ENCODE data around the gene CFAP91. TPM values are rescaled to one million over a fixed set of nuclear protein-coding genes. Genes with fewer than 3 reads are reported as not detected.

The CFAP91 gene
- total RNA-seq, 4 donors from 2014 or later, result 0.34 to 9.5 (median 1.9) TPM

GRCh38 chr3:119681279-119681678 lies 21.5 kb upstream of the CFAP91 start:
- TF ChIP-seq EP300 (IDR thresholded peaks at IDR 0.05), result no peak
- TF ChIP-seq POLR2A (IDR thresholded peaks at IDR 0.05), result no peak
- no peak for TF ChIP-seq POLR2AphosphoS5 (IDR thresholded peaks at IDR 0.05)
- no peak for TF ChIP-seq CTCF (IDR thresholded peaks at IDR 0.05)
- Histone ChIP-seq H3K9me3 (no peaks in the 10 kb centered on the region), H3K27ac (no peak overlapping the region), H3K4me3 (no peak overlapping the region), H3K27me3 (no peaks in the 10 kb centered on the region), H3K4me1 (peaks cover 8% of the 10 kb centered on the region), H3K36me3 (no peaks in the 10 kb centered on the region)
- WGBS, result 67% methylated on average over 1 of the region's 1 CpG
- DNase-seq (ENCODE audit: low spot score in 2 of 2), result no peak

- 30% methylated on average over 1 of the region's 1 CpG for WGBS
- Histone ChIP-seq H3K4me3 (no peak overlapping the region), H3K27ac (no peak overlapping the region), H3K4me1 (no peaks in the 10 kb centered on the region), H3K36me3 (no peaks in the 10 kb centered on the region), H3K9me3 (no peaks in the 10 kb centered on the region), H3K27me3 (no peaks in the 10 kb centered on the region)
- no peak for DNase-seq (ENCODE audit: low spot score in 2 of 2)
- TF ChIP-seq POLR2AphosphoS5 (IDR thresholded peaks at IDR 0.05) (no peak), POLR2A (IDR thresholded peaks at IDR 0.05) (no peak), CTCF (IDR thresholded peaks at IDR 0.05) (no peak), EP300 (IDR thresholded peaks at IDR 0.05) (no peak)
Observed at GRCh38 chr3:119683421-119683820, 19.4 kb upstream of the CFAP91 start.

GRCh38 chr3:119690043-119690656 lies 12.7 kb upstream of the CFAP91 start:
- Histone ChIP-seq H3K27me3 (no peaks in the 10 kb centered on the region), H3K4me1 (no peaks in the 10 kb centered on the region), H3K4me3 (no peak overlapping the region), H3K9me3 (no peaks in the 10 kb centered on the region), H3K36me3 (no peaks in the 10 kb centered on the region), H3K27ac (no peak overlapping the region)
- WGBS, result 52% methylated on average over 4 of the region's 4 CpGs
- TF ChIP-seq POLR2A (IDR thresholded peaks at IDR 0.05) (no peak), CTCF (IDR thresholded peaks at IDR 0.05) (peak in 1 of 2 donors; percentile 27)
- no peak for DNase-seq (ENCODE audit: low spot score in 2 of 2)

GRCh38 chr3:119695480-119695879 lies 7.3 kb upstream of the CFAP91 start:
- DNase-seq (ENCODE audit: low spot score in 2 of 2), result no peak
- TF ChIP-seq POLR2AphosphoS5 (IDR thresholded peaks at IDR 0.05), result no peak
- TF ChIP-seq POLR2A (IDR thresholded peaks at IDR 0.05), result no peak
- TF ChIP-seq EP300 (IDR thresholded peaks at IDR 0.05), result no peak
- no peak for TF ChIP-seq CTCF (IDR thresholded peaks at IDR 0.05)

GRCh38 chr3:119697394-119697793 lies 5.4 kb upstream of the CFAP91 start:
- peaks cover 8% of the 10 kb centered on the region for H3K4me1 ChIP-seq
- TF ChIP-seq POLR2AphosphoS5 (IDR thresholded peaks at IDR 0.05) (no peak), POLR2A (IDR thresholded peaks at IDR 0.05) (no peak), EP300 (IDR thresholded peaks at IDR 0.05) (no peak), CTCF (IDR thresholded peaks at IDR 0.05) (no peak)
- 83% methylated on average over 5 of the region's 5 CpGs for WGBS
- no peak for DNase-seq (ENCODE audit: low spot score in 2 of 2)
- H3K27ac ChIP-seq, result no peak overlapping the region
- no peaks in the 10 kb centered on the region for H3K9me3 ChIP-seq
- no peaks in the 10 kb centered on the region for H3K36me3 ChIP-seq
- H3K4me3 ChIP-seq, result no peak overlapping the region
- no peaks in the 10 kb centered on the region for H3K27me3 ChIP-seq

More at GRCh38 chr3:119695480-119695879, 7.3 kb upstream of the CFAP91 start:
- no peak overlapping the region for H3K4me3 ChIP-seq
- no peaks in the 10 kb centered on the region for H3K4me1 ChIP-seq
- no peaks in the 10 kb centered on the region for H3K9me3 ChIP-seq
- H3K27me3 ChIP-seq, result no peaks in the 10 kb centered on the region
- H3K27ac ChIP-seq, result no peak overlapping the region
- WGBS, result 95% methylated on average over 2 of the region's 2 CpGs
- no peaks in the 10 kb centered on the region for H3K36me3 ChIP-seq

Measured in suprapubic skin (tissue), 4 donors.